Upper lobe of left lung (tissue), 4 donors: Measurements from ENCODE around the gene TEX264.

ENCODE experiments used
- EP300 ChIP-seq, 4 donors: sonication (generic); formaldehyde crosslinking; IDR thresholded peaks; one replicate each; pipeline ENCODE4 v1.5.1; 2017; ENCODE audit warnings: antibody characterized with exemption in 4 of 4, control low read depth in 2 of 4
- POLR2A ChIP-seq, 4 donors: fragments of 450-650 bp; IDR thresholded peaks; one replicate each; pipeline ENCODE4 v1.5.1; 2016 to 2017; ENCODE audit warnings: antibody characterized with exemption in 4 of 4, mild to moderate bottlenecking in 2 of 4

DNA sequence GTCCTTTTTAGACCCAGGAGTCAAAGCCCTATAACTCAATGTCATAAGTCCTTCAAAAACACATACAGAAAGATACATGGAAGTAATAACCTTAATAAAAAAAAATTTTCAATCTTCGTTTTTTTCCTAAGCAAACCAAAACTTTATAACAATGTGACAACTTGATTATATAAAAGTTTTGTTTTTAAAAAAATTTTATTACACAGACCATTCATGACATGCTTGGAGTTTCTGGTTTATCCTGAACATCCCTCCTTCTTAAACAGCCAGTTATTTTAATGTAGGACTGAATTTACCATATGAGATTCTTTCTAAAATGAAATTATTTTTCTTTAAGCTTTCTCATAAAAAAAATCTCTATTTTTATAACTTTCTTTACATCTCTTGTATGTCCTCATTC lies 77.3 kb downstream of the TEX264 start:
- TF ChIP-seq POLR2A (IDR thresholded peaks at IDR 0.05) (no peak), EP300 (IDR thresholded peaks at IDR 0.05) (no peak)
